Prostate gland (tissue), 2 donors: Measurements from ENCODE around the gene LAX1. TPM values are rescaled to one million over a fixed set of nuclear protein-coding genes. Genes with fewer than 3 reads are reported as not detected.

ENCODE experiments used
- DNase-seq: peaks from one replicate; pipeline ENCODE4 v3.0.0-alpha.2; 2019; ENCODE audit warnings: low spot score
- H3K27ac ChIP-seq, 2 donors: fragments of 200-600 bp; sonication (generic); 2 replicates each; pipeline ENCODE4 v1.5.1; 2017 to 2019
- H3K27me3 ChIP-seq: fragments of 200-600 bp; sonication (generic); replicated peaks from 2 replicates; pipeline ENCODE4 v1.5.1; 2019; ENCODE audit not compliant: insufficient read depth
- H3K36me3 ChIP-seq, 2 donors: fragments of 200-600 bp; sonication (generic); 1 replicate in 1 of 2; 2 replicates in 1 of 2; pipeline versions ENCODE4 v1.5.1 to v1.8.1; 2017 to 2019
- H3K4me1 ChIP-seq: fragments of 200-600 bp; sonication (generic); replicated peaks from 2 replicates; pipeline ENCODE4 v1.5.1; 2019
- H3K4me3 ChIP-seq, 2 donors: fragments of 200-600 bp; sonication (generic); 2 replicates each; pipeline ENCODE4 v1.5.1; 2017 to 2019
- H3K9me3 ChIP-seq: fragments of 200-600 bp; sonication (generic); 2 replicates; pipeline ENCODE4 v1.5.1; 2017
- CTCF ChIP-seq, 4 experiments: fragments of 200-600 bp in 2 of 4; fragments of 450-650 bp in 2 of 4; sonication (generic) in 2 of 4; IDR thresholded peaks; 1 replicate in 3 of 4; 2 replicates in 1 of 4; pipeline ENCODE4 v1.5.1; 2016 to 2019; ENCODE audit warnings: antibody characterized with exemption in 4 of 4, mild to moderate bottlenecking in 2 of 4, moderate library complexity in 2 of 4
- POLR2A ChIP-seq: fragments of 450-650 bp; IDR thresholded peaks from one replicate; pipeline ENCODE4 v1.6.1; 2016; ENCODE audit warnings: antibody characterized with exemption, mild to moderate bottlenecking
- POLR2AphosphoS5 ChIP-seq: sonication (generic); formaldehyde crosslinking; IDR thresholded peaks from one replicate; pipeline ENCODE4 v1.6.1; 2017; ENCODE audit warnings: antibody characterized with exemption
- WGBS: methylation state at CpG from one replicate; pipeline ENCODE4 v1.1.5; 2018; 5-methylcytosine and 5-hydroxymethylcytosine counted together
- intact Hi-C: fragments of 100-400 bp; cut with DNase I; formaldehyde crosslinking; loops from one replicate; pipeline ENCODE4 v1.14.2; 2022
- total RNA-seq, 2 donors: library from RNA; depleted of rRNA; stranded (reverse); fragments of >200 nt; gene quantifications; one replicate each; pipeline ENCODE4 v1.1.0, GENCODE V29; 2016

The LAX1 gene, protein sequence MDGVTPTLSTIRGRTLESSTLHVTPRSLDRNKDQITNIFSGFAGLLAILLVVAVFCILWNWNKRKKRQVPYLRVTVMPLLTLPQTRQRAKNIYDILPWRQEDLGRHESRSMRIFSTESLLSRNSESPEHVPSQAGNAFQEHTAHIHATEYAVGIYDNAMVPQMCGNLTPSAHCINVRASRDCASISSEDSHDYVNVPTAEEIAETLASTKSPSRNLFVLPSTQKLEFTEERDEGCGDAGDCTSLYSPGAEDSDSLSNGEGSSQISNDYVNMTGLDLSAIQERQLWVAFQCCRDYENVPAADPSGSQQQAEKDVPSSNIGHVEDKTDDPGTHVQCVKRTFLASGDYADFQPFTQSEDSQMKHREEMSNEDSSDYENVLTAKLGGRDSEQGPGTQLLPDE
- under 1 TPM; 0.05 to 0.40 TPM for total RNA-seq

DNA sequence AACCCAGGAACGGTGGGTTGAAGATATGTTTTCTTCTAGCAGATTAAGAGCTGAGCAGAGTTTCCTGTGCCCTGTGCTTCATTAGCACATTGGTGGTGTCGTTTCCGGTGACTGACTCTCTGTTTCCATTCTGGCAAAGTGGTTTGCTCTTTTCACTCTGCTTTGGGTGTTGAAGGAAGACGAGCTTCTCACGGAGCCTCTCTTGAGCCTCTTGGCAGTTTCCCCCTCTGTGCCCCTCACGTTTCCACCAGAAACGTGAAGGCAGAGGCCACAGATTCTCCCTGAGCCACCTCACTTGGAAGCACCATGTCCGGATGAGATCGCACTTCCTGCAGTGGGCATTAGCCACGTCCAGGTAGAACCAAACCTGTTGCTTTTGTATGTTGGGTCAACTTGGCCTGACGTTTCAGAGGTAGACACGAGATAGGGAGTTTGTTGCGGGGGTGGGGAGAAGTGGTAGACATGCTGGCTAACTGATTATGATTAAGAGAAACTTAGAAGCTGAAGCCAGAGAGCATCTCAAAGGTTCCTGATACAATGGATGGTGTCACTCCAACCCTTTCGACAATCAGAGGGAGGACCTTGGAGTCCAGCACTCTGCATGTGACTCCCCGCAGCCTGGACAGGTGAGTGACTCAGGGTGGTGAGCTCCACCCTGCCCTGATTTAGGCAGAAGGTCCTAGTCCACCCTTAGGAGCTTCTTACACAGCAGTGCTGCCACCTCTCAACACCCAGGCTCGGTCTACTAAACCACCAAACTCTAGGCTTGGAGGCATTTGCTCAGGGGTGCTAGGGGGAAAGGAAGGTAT lies at the start of gene LAX1:
TSS of gene LAX1 (plus strand) at position 155 of the 809 bp plus-strand sequence. CDS start at position 538, 383 bp downstream.
- peak; percentile 17 for TF ChIP-seq POLR2AphosphoS5
- TF ChIP-seq POLR2A: no peak
- TF ChIP-seq CTCF (IDR thresholded peaks at IDR 0.05): no peak
- no peaks in the 10 kb centered on the region for H3K4me1 ChIP-seq
- intact Hi-C loops: no loop called here
- H3K36me3 ChIP-seq: no peaks in the 10 kb centered on the region
- no peak for DNase-seq
- no peak within 1 kb of the TSS for H3K4me3 ChIP-seq
- 80% methylated on average over 16 of the region's 16 CpGs for WGBS
- no peak within 1 kb of the TSS for H3K27ac ChIP-seq
- H3K27me3 ChIP-seq: no peaks in the 10 kb centered on the region
- H3K9me3 ChIP-seq: no peaks in the 10 kb centered on the region

GRCh38 chr1:203717120-203717519 lies 47.9 kb upstream of the LAX1 start:
- no peak overlapping the region for H3K4me3 ChIP-seq
- no peaks in the 10 kb centered on the region for H3K4me1 ChIP-seq
- no peaks in the 10 kb centered on the region for H3K9me3 ChIP-seq
- no peak for DNase-seq
- no peaks in the 10 kb centered on the region for H3K36me3 ChIP-seq
- H3K27ac ChIP-seq: no peak overlapping the region
- TF ChIP-seq CTCF (IDR thresholded peaks at IDR 0.05) (no peak), POLR2A (no peak), POLR2AphosphoS5 (no peak)
- WGBS: 75% methylated on average over 3 of the region's 3 CpGs
- intact Hi-C loops: no loop called here
- no peaks in the 10 kb centered on the region for H3K27me3 ChIP-seq

GRCh38 chr1:203720242-203720641 lies 44.7 kb upstream of the LAX1 start:
- intact Hi-C loops: no loop called here
- WGBS: 80% methylated on average over 3 of the region's 3 CpGs

DNA sequence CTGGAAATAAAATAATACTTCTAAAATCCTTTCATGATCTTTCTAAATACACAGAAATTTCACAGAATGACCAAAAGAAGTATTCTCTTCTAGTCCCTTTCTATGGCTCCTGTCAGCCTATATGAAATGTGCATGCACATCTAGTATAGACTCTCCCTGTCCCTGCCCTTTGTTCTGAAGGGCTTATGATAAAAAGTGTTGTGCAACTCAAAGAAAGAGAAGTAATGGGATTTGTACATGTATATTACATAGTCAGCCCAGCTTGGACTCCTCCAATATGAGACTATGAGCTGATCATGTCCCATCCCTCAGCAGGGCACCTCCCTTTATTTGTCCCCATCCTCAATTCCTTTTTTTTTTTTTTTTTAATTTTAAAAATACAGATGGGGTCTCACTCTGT lies 42.1 kb upstream of the LAX1 start:
- no peak for DNase-seq
- peaks cover 0 to 3% of the 10 kb centered on the region in 2 donors for H3K36me3 ChIP-seq
- intact Hi-C loops: no loop called here
- H3K27ac ChIP-seq: no peak overlapping the region
- no peaks in the 10 kb centered on the region for H3K9me3 ChIP-seq
- TF ChIP-seq POLR2AphosphoS5: no peak
- no peak for TF ChIP-seq POLR2A
- TF ChIP-seq CTCF (IDR thresholded peaks at IDR 0.05): no peak
- no peaks in the 10 kb centered on the region for H3K27me3 ChIP-seq
- H3K4me1 ChIP-seq: no peaks in the 10 kb centered on the region
- no peak overlapping the region for H3K4me3 ChIP-seq

More at GRCh38 chr1:203720242-203720641, 44.7 kb upstream of the LAX1 start:
- DNase-seq: no peak
- no peaks in the 10 kb centered on the region for H3K4me1 ChIP-seq
- H3K27me3 ChIP-seq: no peaks in the 10 kb centered on the region
- peaks cover 0 to 3% of the 10 kb centered on the region in 2 donors for H3K36me3 ChIP-seq
- no peak overlapping the region for H3K4me3 ChIP-seq
- no peak for TF ChIP-seq POLR2AphosphoS5
- TF ChIP-seq CTCF (IDR thresholded peaks at IDR 0.05): no peak
- no peak overlapping the region for H3K27ac ChIP-seq
- no peaks in the 10 kb centered on the region for H3K9me3 ChIP-seq
